Body of pancreas (tissue), 4 donors: Measurements from ENCODE around the gene RFT1. TPM values are rescaled to one million over a fixed set of nuclear protein-coding genes. Genes with fewer than 3 reads are reported as not detected.

ENCODE experiments used
- ATAC-seq: fragments of 150-250 bp; one replicate; pipeline ENCODE4 v1.9.1; 2016
- DNase-seq, 4 donors: peaks; one replicate each; pipeline ENCODE4 v3.0.0-alpha.2; 2019
- H3K27ac ChIP-seq, 4 donors: fragments of 200-600 bp; sonication (generic); 1 replicate in 3 of 4; 2 replicates in 1 of 4; pipeline versions ENCODE4 v1.5.1 to v1.6.1; 2016 to 2019; ENCODE audit warnings: mild to moderate bottlenecking in 1 of 4, mixed read lengths in 1 of 4, moderate library complexity in 1 of 4
- H3K27me3 ChIP-seq, 2 donors: fragments of 200-600 bp; sonication (generic); one replicate each; pipeline ENCODE4 v1.6.0; 2016; ENCODE audit warnings: mild to moderate bottlenecking in 1 of 2
- H3K36me3 ChIP-seq, 2 donors: fragments of 200-600 bp; sonication (generic); replicated peaks in 1 of 2; 2 replicates each; pipeline ENCODE4 v1.5.1; 2016; ENCODE audit warnings: low read depth in 2 of 2; ENCODE audit not compliant: insufficient read depth in 1 of 2
- H3K4me1 ChIP-seq: fragments of 200-600 bp; sonication (generic); one replicate; pipeline ENCODE4 v1.6.0; 2016
- H3K4me3 ChIP-seq, 2 donors: fragments of 200-600 bp; sonication (generic); 1 replicate in 1 of 2; 2 replicates in 1 of 2; pipeline ENCODE4 v1.5.1; 2016 to 2019
- H3K9me3 ChIP-seq, 3 donors: fragments of 200-600 bp; sonication (generic); 1 replicate in 2 of 3; 2 replicates in 1 of 3; pipeline ENCODE4 v1.5.1; 2016
- POLR2A ChIP-seq, 3 donors: fragments of 450-650 bp; IDR thresholded peaks; one replicate each; pipeline ENCODE4 v1.6.1; 2016; ENCODE audit warnings: antibody characterized with exemption in 3 of 3, mild to moderate bottlenecking in 2 of 3
- WGBS, 2 donors: methylation state at CpG; one replicate each; pipeline ENCODE4 v1.1.5; 2017; 5-methylcytosine and 5-hydroxymethylcytosine counted together
- intact Hi-C: fragments of 100-400 bp; cut with DNase I; formaldehyde crosslinking; loops from one replicate; pipeline ENCODE4 v1.15.1; 2023
- total RNA-seq, 2 donors: library from RNA; depleted of rRNA; stranded (reverse); fragments of >200 nt; gene quantifications; one replicate each; pipeline ENCODE4 v1.1.0, GENCODE V29; 2016
- TF ChIP-seq, protein P1 (sequence below), 7 experiments: fragments of 450-650 bp in 4 of 7; fragments of 200-600 bp in 3 of 7; sonication (generic) in 3 of 7; IDR thresholded peaks; one replicate each; pipeline ENCODE4 v1.5.1; 2016 to 2019; ENCODE audit warnings: antibody characterized with exemption in 7 of 7

Gene RFT1
- total RNA-seq, 2 donors from 2014 or later: 10.6 to 19.8 TPM

DNA sequence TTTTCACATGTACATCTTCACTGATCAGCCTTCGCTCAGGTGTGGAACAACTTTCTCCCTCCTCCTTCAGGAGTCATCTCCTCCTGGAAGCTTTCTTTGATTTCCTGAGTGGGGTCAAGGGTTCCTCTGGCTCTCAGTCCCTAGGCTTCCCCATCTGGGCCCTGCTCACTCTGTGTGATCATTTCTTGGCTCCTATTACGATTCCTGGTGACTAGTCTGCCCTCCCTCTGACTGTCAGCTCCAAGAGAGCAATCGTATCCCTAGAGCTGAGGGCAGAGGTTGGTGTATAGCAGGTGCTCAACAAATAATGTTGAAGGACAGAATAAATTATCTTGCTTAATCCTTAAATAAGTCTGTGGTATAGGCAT, 15.5 kb upstream of the RFT1 start:
- Histone ChIP-seq H3K27me3 (no peaks in the 10 kb centered on the region), H3K9me3 (no peaks in the 10 kb centered on the region), H3K4me3 (no peak overlapping the region), H3K36me3 (no peaks in the 10 kb centered on the region), H3K4me1 (peaks cover 69% of the 10 kb centered on the region), H3K27ac (peak overlapping the region; percentile 50 to 82 (median 72))
- intact Hi-C loops: no loop called here
- no peak for ATAC-seq
- 38 to 51% methylated on average over 3 of the region's 3 CpGs for WGBS, 2 donors
- DNase-seq: no peak
- TF ChIP-seq, protein P1, sequence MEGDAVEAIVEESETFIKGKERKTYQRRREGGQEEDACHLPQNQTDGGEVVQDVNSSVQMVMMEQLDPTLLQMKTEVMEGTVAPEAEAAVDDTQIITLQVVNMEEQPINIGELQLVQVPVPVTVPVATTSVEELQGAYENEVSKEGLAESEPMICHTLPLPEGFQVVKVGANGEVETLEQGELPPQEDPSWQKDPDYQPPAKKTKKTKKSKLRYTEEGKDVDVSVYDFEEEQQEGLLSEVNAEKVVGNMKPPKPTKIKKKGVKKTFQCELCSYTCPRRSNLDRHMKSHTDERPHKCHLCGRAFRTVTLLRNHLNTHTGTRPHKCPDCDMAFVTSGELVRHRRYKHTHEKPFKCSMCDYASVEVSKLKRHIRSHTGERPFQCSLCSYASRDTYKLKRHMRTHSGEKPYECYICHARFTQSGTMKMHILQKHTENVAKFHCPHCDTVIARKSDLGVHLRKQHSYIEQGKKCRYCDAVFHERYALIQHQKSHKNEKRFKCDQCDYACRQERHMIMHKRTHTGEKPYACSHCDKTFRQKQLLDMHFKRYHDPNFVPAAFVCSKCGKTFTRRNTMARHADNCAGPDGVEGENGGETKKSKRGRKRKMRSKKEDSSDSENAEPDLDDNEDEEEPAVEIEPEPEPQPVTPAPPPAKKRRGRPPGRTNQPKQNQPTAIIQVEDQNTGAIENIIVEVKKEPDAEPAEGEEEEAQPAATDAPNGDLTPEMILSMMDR (IDR thresholded peaks at IDR 0.05): no peak
- no peak for TF ChIP-seq POLR2A (IDR thresholded peaks at IDR 0.05)

DNA sequence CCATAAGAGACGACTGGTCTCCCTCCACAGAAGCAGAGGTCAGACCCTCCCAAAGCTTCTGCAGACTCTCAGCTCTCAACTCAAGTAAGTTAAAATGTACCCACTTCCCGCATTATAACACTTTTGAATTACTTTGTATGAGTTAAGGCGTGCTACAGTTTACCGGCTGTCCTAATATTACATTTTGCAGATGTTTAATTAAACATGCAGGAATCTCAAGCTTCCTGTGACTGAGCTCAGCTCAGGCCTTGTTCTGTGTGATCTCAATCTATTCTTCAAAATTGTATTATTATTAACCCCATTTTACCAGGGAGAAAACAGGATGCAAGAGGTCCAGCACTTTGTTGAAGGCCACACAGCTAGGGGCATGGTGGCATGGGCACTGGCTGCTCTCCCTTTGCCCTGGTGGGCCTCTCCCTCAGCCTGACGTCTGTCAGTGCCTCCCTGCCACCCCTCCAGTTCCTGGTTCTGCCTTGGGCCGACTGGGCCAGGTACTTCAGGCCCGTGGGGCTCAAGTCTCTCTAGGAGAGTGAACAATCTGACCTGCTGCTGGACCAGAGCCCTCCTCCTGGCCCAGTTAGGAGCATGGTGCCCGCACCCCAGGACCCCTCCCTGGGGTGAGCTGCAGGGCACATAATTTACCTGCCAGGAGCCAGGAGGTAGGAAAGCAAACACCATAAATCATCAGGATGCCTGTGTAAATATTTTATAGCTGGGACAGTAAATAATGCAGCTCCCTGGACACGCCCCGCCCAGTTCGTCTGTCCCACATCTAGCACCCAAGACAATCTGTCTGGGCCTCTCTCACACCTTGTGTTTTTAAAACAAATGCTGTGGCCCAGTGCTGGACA, 14.9 kb upstream of the RFT1 start:
- H3K27ac ChIP-seq: peak overlapping the region; percentile 50 to 82 (median 72)
- H3K36me3 ChIP-seq: no peaks in the 10 kb centered on the region
- intact Hi-C loops: no loop called here
- peak; percentile 72 for ATAC-seq
- no peak for TF ChIP-seq POLR2A (IDR thresholded peaks at IDR 0.05)
- TF ChIP-seq, protein P1 (IDR thresholded peaks at IDR 0.05): no peak
- DNase-seq: peak; percentile 56 to 79 (median 74)
- peaks cover 63% of the 10 kb centered on the region for H3K4me1 ChIP-seq
- H3K4me3 ChIP-seq: no peak overlapping the region
- no peaks in the 10 kb centered on the region for H3K27me3 ChIP-seq
- H3K9me3 ChIP-seq: no peaks in the 10 kb centered on the region
- WGBS, 2 donors: 46 to 49% methylated on average over 11 of the region's 11 CpGs

DNA sequence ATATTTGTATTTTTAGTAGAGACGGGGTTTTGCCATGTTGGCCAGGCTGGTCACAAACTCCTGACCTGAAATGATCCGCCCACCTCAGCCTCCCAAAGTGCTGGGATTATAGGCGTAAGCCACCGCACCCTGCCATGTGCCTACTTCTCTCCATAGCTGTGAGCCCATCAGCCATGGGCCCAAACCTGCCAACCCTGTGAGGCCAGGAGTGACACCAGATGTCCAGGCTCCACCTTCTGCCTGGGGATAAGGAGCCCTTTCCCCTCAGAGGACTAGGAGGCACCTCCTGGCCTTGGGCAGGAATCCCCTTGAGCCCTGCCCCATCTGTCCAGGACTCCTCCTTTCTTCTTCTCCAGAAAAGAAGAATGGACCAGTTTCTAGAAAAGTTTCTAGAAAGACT, 14.2 kb upstream of the RFT1 start:
- Histone ChIP-seq H3K4me3 (no peak overlapping the region), H3K4me1 (peaks cover 56% of the 10 kb centered on the region), H3K9me3 (no peaks in the 10 kb centered on the region), H3K36me3 (no peaks in the 10 kb centered on the region), H3K27ac (peak overlapping the region in 3 of 4 donors; percentile 66 to 82 (median 78)), H3K27me3 (no peaks in the 10 kb centered on the region)
- TF ChIP-seq POLR2A (IDR thresholded peaks at IDR 0.05): no peak
- TF ChIP-seq, protein P1 (IDR thresholded peaks at IDR 0.05): no peak
- WGBS, 2 donors: 82 to 90% methylated on average over 2 to 4 of the region's 4 CpGs
- DNase-seq (no peak), ATAC-seq (no peak)
- intact Hi-C loops: no loop called here

DNA sequence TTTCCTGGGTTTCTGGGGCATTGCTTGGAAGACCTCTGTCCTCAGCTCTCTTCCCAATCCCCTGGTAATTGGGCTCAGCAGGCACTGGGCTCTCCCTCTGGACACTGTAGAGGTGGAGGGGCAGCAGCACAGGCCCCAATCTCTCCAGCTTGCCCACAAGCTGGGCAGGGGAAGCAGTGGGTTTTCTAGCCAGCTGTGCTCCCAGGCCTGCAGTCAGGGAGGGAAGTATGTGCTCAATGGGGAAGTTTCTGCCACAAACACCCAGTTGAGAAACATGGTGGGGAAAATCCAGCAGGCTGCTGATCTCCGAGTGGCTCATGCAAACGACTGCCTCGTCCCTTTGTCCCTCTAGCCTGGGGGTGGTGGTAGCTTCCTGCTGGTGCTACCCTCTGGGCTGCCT, 12.8 kb upstream of the RFT1 start:
- intact Hi-C loops: no loop called here
- no peak for TF ChIP-seq POLR2A (IDR thresholded peaks at IDR 0.05)
- TF ChIP-seq, protein P1 (IDR thresholded peaks at IDR 0.05): no peak

More for the DNA sequence above, 12.8 kb upstream of the RFT1 start:
- Histone ChIP-seq H3K4me3 (no peak overlapping the region), H3K4me1 (peaks cover 45% of the 10 kb centered on the region), H3K27ac (peak overlapping the region in 2 of 4 donors; percentile 66 to 82), H3K36me3 (no peaks in the 10 kb centered on the region), H3K27me3 (no peaks in the 10 kb centered on the region), H3K9me3 (no peaks in the 10 kb centered on the region)
- ATAC-seq (no peak), DNase-seq (peak in 1 of 4 donors; percentile 51)
- 72 to 92% methylated on average over 3 of the region's 3 CpGs for WGBS, 2 donors
